ENCODE measurements around the gene ISY1.
"Not testable (repeated sequence)": the region's sequence is repeated elsewhere in the genome, so short reads cannot be mapped to it uniquely, and the experiment has no call there.

The ISY1 gene

GRCh38 chr3:129119365-129120100, 41.3 kb downstream of the ISY1 start:
- H3K4me3 ChIP-seq (ENCODE audit: low read length): peak overlapping the region; percentile 66; the same call in 1 of the 2 replicates
- TF ChIP-seq ZNF274 (IDR thresholded peaks at IDR 0.05; ENCODE audit: low read depth, low read length): no peak

- no peak for TF ChIP-seq ZNF274 (IDR thresholded peaks at IDR 0.05; ENCODE audit: low read depth, low read length)
- H3K4me3 ChIP-seq (ENCODE audit: low read length): no peak overlapping the region; the same call in 1 of the 2 replicates
Observed at GRCh38 chr3:129118745-129119144, 42.1 kb downstream of the ISY1 start.

DNA sequence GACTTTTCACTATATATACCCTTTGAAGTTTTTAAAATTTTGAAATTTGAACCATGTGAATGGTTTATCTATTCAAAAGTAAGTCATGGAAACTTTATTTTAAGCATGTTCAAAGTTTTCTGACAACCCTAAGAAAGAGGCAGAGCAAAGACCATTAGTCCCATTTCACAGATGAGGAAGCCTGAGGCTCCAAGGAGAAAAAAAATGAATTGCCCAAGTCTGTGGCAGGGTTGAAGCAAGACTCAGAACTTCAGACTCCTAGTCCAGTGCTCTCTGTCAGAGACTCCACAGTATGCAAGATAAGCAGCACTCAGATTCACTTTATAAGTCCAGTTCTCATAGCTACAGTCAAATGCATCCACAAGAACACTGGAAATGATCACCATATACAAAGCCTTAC, 43.7 kb downstream of the ISY1 start:
- no peak overlapping the region for H3K4me3 ChIP-seq (ENCODE audit: low read length)
- no peak for TF ChIP-seq ZNF274 (IDR thresholded peaks at IDR 0.05; ENCODE audit: low read depth, low read length)

- TF ChIP-seq ZNF274 (IDR thresholded peaks at IDR 0.05; ENCODE audit: low read depth, low read length): no peak
- H3K4me3 ChIP-seq (ENCODE audit: low read length): no peak overlapping the region
Observed at GRCh38 chr3:129116482-129116946, 44.3 kb downstream of the ISY1 start.

DNA sequence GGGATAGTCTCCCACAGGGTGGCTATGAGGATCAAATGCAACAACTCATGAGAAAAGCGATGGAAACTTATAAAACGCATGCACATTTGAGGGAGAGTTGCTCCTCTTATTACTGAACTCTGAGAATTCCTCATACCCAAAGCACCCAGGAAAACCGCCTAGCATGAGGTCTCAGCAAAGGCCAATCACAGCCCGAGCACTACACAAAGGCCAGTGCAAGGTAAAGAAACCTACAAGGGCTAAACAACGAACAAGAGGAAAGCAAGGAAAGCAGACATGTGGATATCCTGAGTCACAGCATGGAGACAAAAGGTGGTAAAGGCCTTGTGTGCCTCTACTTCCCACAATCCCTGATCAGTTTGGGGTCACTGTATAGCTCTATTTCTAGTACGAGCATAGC, 46.4 kb downstream of the ISY1 start:
- no peak for TF ChIP-seq ZNF274 (IDR thresholded peaks at IDR 0.05; ENCODE audit: low read depth, low read length)
- no peak overlapping the region for H3K4me3 ChIP-seq (ENCODE audit: low read length)

- no peak for TF ChIP-seq ZNF274 (IDR thresholded peaks at IDR 0.05; ENCODE audit: low read depth, low read length)
- no peak overlapping the region for H3K4me3 ChIP-seq (ENCODE audit: low read length)
Observed at GRCh38 chr3:129112308-129113052, 48.4 kb downstream of the ISY1 start.

DNA sequence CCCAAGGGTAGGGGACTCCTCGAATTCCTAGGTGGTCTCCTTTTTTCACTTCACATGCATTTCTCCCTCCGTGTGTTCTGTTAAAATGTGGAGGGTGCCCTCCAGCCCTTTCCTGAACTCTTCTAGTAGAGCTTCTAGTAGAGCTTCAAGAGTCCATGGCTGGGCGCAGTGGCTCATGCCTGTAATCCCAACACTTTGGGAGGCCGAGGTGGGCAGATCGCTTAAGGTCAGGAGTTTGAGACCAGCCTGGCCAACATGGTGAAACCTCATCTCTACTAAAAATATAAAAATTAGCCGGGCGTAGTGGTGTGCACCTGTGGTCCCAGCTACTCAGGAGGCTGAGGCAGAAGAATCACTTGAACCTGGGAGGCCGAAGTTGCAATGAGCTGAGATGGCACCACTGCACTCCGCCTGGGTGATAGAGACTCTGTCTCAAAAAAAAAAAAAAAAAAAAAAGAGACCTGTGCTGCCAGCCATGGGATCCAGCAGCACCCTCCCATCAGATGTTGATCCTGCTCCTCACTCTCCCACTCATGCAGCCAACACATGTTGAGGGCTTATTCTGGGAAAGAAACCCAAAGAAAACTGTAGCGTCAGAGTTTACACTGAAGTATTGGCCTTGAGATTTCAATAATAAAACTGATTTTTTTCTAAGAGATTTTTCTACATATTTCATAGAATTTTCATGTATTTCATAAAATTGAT, 49.6 kb downstream of the ISY1 start:
- H3K4me3 ChIP-seq (ENCODE audit: low read length): not testable (repeated sequence)

- TF ChIP-seq ZNF274 (IDR thresholded peaks at IDR 0.05; ENCODE audit: low read depth, low read length): no peak
- H3K4me3 ChIP-seq (ENCODE audit: low read length): no peak overlapping the region
Observed at GRCh38 chr3:129107793-129108192, 53.1 kb downstream of the ISY1 start.

- no peak for TF ChIP-seq ZNF274 (IDR thresholded peaks at IDR 0.05; ENCODE audit: low read depth, low read length)
- H3K4me3 ChIP-seq (ENCODE audit: low read length): no peak overlapping the region
Observed at GRCh38 chr3:129106866-129107565, 53.8 kb downstream of the ISY1 start.

- TF ChIP-seq ZNF274 (IDR thresholded peaks at IDR 0.05; ENCODE audit: low read depth, low read length): no peak
- no peak overlapping the region for H3K4me3 ChIP-seq (ENCODE audit: low read length)
Observed at GRCh38 chr3:129106320-129106719, 54.5 kb downstream of the ISY1 start.

DNA sequence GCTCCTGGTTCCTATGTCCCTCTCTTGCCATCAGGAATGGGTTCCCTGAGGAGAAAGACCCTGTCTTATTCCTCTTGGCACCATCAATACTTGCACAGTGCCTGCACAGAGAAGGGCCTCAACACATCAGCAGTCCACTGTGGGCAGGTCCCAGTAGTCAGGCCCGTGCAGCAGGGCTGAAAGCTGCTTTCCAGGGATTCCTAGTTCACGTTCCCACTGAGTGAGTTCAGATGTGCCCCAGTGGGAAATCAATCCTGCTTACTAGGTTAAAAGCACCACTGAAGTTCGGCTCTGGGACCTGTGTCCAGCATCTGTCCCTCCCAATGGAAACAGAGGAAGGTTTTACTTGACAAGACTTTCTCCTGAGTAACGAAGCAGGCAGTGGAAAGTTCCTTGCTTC, 55.0 kb downstream of the ISY1 start:
- no peak for TF ChIP-seq ZNF274 (IDR thresholded peaks at IDR 0.05; ENCODE audit: low read depth, low read length)
- H3K4me3 ChIP-seq (ENCODE audit: low read length): no peak overlapping the region

DNA sequence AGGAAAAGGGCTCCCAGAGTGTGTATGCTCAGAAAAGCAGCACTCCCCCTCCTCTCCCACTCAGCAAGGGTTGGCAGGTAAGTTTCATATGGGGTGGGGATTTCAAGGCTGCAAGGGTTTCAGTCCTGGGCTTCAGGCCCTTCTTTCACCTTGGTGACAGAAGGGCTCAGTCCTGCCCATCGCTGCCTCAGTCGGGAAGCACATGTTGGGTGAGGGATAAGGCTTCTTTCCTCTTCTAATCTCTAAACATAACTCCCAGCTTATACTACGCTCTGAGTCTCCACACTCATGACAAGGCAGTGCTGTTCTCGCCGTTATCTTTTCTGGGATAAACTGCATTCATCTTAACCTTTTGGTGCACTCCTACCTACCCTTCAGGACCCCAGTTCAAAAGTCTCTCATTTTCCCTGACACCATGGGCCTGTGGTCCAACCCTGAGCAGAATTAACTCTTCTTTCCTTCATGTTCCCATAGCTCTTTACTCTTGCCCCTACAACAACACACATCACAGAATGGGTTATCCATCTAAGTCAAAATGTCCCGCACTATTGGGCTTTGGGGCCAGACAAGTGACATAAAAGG, 56.3 kb downstream of the ISY1 start:
- no peak overlapping the region for H3K4me3 ChIP-seq (ENCODE audit: low read length)
- no peak for TF ChIP-seq ZNF274 (IDR thresholded peaks at IDR 0.05; ENCODE audit: low read depth, low read length)

- TF ChIP-seq ZNF274 (IDR thresholded peaks at IDR 0.05; ENCODE audit: low read depth, low read length): no peak
- no peak overlapping the region for H3K4me3 ChIP-seq (ENCODE audit: low read length)
Observed at GRCh38 chr3:129104051-129104450, 56.8 kb downstream of the ISY1 start.

DNA sequence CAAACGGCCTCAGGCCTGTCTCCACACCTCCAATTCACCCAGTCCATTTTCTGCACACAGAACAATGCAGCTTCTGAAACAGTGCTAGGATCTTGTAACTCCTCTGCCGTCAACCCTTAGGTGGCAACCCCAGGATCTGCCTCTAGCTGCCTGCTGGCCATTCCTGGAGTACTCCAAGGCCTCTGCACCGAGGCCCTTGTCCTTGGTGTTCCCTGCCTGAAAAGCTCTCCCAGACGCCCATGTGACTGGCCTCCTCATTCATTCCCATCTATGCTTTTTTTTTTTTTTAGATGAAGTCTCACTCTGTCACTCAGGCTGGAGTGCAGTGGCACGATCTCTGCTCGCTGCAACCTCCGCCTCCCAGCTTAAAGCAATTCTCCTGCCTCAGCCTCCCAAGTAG, 57.6 kb downstream of the ISY1 start:
- no peak overlapping the region for H3K4me3 ChIP-seq (ENCODE audit: low read length)
- TF ChIP-seq ZNF274 (IDR thresholded peaks at IDR 0.05; ENCODE audit: low read depth, low read length): no peak
